ENCODE results near the gene ZGPAT.

- TF ChIP-seq, protein P1, sequence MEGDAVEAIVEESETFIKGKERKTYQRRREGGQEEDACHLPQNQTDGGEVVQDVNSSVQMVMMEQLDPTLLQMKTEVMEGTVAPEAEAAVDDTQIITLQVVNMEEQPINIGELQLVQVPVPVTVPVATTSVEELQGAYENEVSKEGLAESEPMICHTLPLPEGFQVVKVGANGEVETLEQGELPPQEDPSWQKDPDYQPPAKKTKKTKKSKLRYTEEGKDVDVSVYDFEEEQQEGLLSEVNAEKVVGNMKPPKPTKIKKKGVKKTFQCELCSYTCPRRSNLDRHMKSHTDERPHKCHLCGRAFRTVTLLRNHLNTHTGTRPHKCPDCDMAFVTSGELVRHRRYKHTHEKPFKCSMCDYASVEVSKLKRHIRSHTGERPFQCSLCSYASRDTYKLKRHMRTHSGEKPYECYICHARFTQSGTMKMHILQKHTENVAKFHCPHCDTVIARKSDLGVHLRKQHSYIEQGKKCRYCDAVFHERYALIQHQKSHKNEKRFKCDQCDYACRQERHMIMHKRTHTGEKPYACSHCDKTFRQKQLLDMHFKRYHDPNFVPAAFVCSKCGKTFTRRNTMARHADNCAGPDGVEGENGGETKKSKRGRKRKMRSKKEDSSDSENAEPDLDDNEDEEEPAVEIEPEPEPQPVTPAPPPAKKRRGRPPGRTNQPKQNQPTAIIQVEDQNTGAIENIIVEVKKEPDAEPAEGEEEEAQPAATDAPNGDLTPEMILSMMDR (IDR thresholded peaks at IDR 0.05), result no peak
- TF ChIP-seq EP300 (IDR thresholded peaks at IDR 0.05) (no peak), POLR2AphosphoS5 (IDR thresholded peaks at IDR 0.05) (no peak), POLR2A (IDR thresholded peaks at IDR 0.05) (no peak)
Observed at GRCh38 chr20:63748934-63749270, 41.1 kb downstream of the ZGPAT start.
